Epithelial cell of proximal tubule (primary cell): ENCODE results near the gene ADGRB2. TPM values are rescaled to one million over a fixed set of nuclear protein-coding genes. Genes with fewer than 3 reads are reported as not detected.
"Not testable (repeated sequence)": the region's sequence is repeated elsewhere in the genome, so short reads cannot be mapped to it uniquely, and the experiment has no call there.

ENCODE experiments used
- DNase-seq: peaks from one replicate; pipeline ENCODE4 v3.0.0-alpha.2; 2011; ENCODE audit warnings: low read depth
- H3K4me3 ChIP-seq: 2 replicates; pipeline ENCODE4 v1.5.1; 2011; ENCODE audit warnings: low read depth, mild to moderate bottlenecking, low read length
- total RNA-seq: library from RNA; depleted of rRNA; stranded (reverse); fragments of >200 nt; gene quantifications from 2 replicates; pipeline ENCODE4 v1.2.3, GENCODE V29; 2015
- TF ChIP-seq, protein P1 (sequence below): conservative IDR thresholded peaks from 2 replicates; pipeline ENCODE4 v1.5.1; 2012; ENCODE audit warnings: low read depth, mild to moderate bottlenecking, low read length

Gene ADGRB2
- total RNA-seq, 1 donor from 2014 or later, result 1.2 TPM

DNA sequence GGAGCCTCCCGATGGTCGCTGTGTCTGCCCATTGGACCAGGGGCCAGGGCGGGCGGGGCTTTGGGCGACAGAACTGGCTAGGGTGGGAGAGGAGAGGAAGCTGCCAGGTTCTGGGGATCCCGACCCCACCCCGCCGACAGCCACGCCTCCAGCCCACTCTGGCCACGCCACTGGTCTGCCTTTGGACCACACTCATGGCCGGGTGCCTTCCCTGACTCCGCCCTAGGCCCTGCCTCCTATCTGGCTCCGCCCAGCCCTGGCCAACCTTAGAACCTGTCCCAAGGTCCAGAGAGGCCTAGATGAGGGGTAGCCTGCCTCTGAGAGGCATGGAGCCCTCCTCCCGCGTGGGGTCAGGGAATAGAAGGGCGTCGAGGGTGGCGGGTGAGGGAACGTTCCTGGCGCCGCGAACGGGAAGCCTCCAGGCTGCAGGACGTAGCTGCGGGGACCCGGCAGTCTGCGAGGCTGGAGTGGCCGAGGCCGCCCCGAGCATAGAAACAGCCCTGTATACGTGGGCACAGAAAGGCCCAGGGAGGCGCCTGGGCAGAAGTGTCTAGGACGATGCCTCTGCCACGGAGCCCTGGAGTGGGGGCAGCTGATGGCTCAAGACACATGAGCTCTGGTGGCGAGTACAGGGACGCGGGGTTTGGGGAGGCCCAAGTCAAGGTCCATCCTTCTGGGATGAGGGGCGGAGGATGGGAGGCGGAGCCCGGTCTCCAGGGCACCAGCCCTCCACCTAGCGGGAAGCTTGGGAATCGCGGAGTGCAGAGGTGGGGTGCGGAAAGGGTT is 48.9 kb downstream of the ADGRB2 start:
- TF ChIP-seq, protein P1, sequence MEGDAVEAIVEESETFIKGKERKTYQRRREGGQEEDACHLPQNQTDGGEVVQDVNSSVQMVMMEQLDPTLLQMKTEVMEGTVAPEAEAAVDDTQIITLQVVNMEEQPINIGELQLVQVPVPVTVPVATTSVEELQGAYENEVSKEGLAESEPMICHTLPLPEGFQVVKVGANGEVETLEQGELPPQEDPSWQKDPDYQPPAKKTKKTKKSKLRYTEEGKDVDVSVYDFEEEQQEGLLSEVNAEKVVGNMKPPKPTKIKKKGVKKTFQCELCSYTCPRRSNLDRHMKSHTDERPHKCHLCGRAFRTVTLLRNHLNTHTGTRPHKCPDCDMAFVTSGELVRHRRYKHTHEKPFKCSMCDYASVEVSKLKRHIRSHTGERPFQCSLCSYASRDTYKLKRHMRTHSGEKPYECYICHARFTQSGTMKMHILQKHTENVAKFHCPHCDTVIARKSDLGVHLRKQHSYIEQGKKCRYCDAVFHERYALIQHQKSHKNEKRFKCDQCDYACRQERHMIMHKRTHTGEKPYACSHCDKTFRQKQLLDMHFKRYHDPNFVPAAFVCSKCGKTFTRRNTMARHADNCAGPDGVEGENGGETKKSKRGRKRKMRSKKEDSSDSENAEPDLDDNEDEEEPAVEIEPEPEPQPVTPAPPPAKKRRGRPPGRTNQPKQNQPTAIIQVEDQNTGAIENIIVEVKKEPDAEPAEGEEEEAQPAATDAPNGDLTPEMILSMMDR, result peak; percentile 78
- H3K4me3 ChIP-seq, result peak overlapping the region; percentile 41
- DNase-seq, result no peak

DNA sequence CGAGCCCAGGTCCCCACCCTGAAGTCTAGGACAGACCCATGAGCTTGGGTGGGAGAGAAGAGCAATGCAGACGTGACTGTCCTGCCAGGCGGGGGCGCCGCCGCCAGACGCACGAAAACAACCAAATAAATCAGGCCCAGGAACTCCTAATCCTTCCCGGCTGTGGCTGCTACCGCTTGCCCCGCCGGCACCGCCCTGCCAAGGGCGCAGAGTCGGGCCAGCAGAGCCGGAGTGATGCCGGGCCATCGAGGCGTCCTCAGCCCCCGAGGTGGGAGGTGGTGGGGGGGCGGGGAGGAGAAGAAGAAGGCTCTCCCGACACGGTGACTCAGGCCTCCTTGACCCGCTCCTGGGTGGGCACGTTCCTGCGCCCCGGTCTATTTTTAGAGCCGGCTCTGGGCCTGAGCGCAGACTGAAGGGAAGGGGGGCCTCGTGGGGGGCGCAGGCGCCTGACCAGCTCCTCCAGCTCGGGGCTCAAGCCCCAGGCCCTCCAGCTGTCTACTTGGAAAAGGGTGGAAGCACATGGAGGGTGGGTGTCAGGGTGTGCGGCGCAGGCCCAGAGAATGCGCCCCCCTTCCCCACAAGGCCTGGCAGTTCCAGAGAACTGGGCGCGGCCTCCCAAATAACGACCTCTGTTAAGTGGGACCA is 49.6 kb downstream of the ADGRB2 start:
- TF ChIP-seq, protein P1, result peak; percentile 52
- H3K4me3 ChIP-seq, result peak overlapping the region; percentile 41
- DNase-seq, result no peak

GRCh38 chr1:31712630-31713029 is 51.5 kb downstream of the ADGRB2 start:
- no peak overlapping the region for H3K4me3 ChIP-seq
- TF ChIP-seq, protein P1, result no peak
- no peak for DNase-seq

- H3K4me3 ChIP-seq, result no peak overlapping the region
- TF ChIP-seq, protein P1, result no peak
- no peak for DNase-seq
Observed at GRCh38 chr1:31712068-31712467, 52.1 kb downstream of the ADGRB2 start.

- TF ChIP-seq, protein P1, result no peak
- no peak overlapping the region for H3K4me3 ChIP-seq
- DNase-seq, result no peak
Observed at GRCh38 chr1:31708324-31708723, 55.8 kb downstream of the ADGRB2 start.

DNA sequence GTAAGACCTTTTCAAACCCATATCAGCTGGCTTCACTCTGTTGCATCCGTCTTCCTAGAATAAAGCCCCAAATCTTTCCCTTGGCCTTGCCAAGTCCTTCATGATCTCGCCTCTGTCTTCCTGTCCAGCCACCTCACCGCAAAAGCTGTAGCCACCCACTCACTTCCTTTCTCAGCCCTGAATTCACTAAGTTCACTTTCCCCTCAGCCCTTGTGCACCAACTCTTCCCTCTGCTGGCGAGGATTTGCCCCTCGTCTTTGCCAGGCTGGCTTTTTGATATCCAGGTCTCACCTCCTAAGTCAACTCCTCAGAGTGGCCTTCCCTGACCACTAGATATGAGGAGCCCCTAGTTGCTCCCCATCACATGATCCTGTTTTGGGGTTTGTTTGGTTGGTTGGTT is 56.4 kb downstream of the ADGRB2 start:
- no peak for DNase-seq
- TF ChIP-seq, protein P1, result peak; percentile 28
- H3K4me3 ChIP-seq, result no peak overlapping the region

DNA sequence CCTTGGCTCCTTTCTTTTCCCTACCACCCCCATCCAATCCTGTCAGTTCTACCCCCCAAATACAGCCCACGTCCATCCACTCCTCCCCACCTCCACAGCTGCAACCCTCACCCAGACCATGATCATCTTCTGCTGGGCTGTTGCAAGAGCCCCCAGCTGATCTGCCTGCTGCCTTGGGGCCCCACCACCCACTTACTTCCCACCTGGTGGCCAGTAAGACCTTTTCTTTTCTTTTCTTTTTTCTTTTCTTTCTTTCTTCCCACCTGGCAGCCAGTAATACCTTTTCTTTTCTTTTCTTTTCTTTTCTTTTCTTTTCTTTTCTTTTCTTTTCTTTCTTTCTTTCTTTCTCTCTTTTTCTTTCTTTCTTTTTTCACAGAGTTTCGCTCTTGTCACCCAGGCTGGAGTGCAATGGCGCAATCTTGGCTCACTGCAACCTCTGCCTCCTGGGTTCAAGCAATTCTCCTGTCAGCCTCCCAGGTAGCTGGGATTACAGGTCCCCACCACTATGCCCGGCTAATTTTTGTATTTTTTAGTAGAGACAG is 57.0 kb downstream of the ADGRB2 start:
- H3K4me3 ChIP-seq, DNase-seq: not testable (repeated sequence)
